Muscle of leg (tissue), 11 donors: ENCODE results near the gene TP53TG5. TPM values are rescaled to one million over a fixed set of nuclear protein-coding genes. Genes with fewer than 3 reads are reported as not detected.

Experiments
- DNase-seq: peaks from one replicate; pipeline ENCODE4 v3.0.0; 2013
- H3K27ac ChIP-seq: one replicate; pipeline ENCODE4 v1.5.1; 2013; ENCODE audit warnings: mild to moderate bottlenecking, low read length, control low read depth
- H3K27me3 ChIP-seq: one replicate; pipeline ENCODE4 v1.6.1; 2013; ENCODE audit warnings: low read length; ENCODE audit not compliant: control insufficient read depth, insufficient read depth
- H3K36me3 ChIP-seq: one replicate; pipeline ENCODE4 v1.6.1; 2013; ENCODE audit warnings: low read length; ENCODE audit not compliant: control insufficient read depth, insufficient read depth
- H3K4me1 ChIP-seq: one replicate; pipeline ENCODE4 v1.6.1; 2013; ENCODE audit warnings: low read length; ENCODE audit not compliant: control insufficient read depth, insufficient read depth
- H3K4me3 ChIP-seq: one replicate; pipeline ENCODE4 v1.5.1; 2013; ENCODE audit warnings: low read length, control low read depth
- H3K9me3 ChIP-seq: replicated peaks from 2 replicates; pipeline ENCODE4 v1.6.1; 2013; ENCODE audit warnings: low read depth, low read length; ENCODE audit not compliant: control insufficient read depth
- WGBS: methylation state at CpG from one replicate; pipeline ENCODE4 v1.1.5; 2013; ENCODE audit warnings: missing lambda C conversion rate; ENCODE audit not compliant: insufficient coverage; 5-methylcytosine and 5-hydroxymethylcytosine counted together
- polyA plus RNA-seq, 8 donors: library from polyadenylated mRNA; unstranded; fragments of 120-200 nt; gene quantifications; one replicate each; pipeline versions ENCODE4 v1.2.1 to v1.2.3, GENCODE V29; 2013; ENCODE audit warnings: inconsistent platforms in 1 of 8, low replicate concordance in 1 of 8; ENCODE audit not compliant: insufficient read length in 8 of 8, insufficient read depth in 1 of 8
- total RNA-seq: library from RNA; stranded (reverse); fragments of 120-200 nt; gene quantifications from one replicate; pipeline ENCODE4 v1.2.4, GENCODE V29; 2013

Gene TP53TG5
- total and polyA plus RNA-seq, 9 donors = 0.19 to 1.3 (median 0.72) TPM; not detected in 1

DNA sequence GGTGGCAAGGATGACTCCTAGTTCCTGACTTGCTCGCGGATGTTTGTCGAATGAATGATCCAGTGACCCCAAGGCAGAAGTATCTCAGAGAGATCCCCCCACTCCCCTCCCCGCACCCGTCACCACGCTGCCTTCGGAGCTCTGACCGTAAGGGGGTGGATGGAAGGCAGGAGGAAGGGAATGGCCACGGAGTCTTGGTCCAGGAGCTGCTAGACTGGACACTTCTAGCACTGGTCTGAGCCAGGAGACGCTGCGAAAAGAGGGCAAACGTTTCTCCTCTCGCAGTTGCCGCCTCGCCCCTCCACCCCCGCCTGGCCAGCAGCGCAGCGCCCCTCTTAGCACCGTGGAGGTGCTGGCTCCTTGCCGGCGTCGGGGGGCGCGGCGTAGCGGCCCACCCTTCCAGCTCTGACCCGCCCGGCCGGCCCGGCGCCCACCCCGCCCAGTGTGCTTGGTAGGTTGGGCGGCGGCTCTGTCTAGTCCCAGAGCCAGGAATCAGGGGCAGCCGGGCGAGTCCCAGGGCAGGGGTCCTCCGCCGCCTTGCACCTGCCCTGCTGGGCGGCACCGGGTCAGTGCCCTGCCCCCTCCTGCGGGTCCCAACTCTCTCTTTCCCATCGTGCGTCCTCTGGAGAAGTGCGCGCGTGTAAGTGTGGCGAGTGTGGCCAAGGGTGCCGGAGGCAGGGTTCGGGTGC, 27.6 kb upstream of the TP53TG5 start:
- Histone ChIP-seq H3K4me3 (peak overlapping the region; percentile 44), H3K4me1 (peaks cover 22% of the 10 kb centered on the region), H3K9me3 (peaks cover 4% of the 10 kb centered on the region), H3K27me3 (peaks cover 44% of the 10 kb centered on the region), H3K27ac (no peak overlapping the region), H3K36me3 (peaks cover 11% of the 10 kb centered on the region)
- DNase-seq = peak; percentile 18
- under 1% methylated on average over 37 of the region's 49 CpGs for WGBS

- Histone ChIP-seq H3K4me3 (no peak overlapping the region), H3K36me3 (peaks cover 6% of the 10 kb centered on the region), H3K9me3 (peaks cover 14% of the 10 kb centered on the region), H3K27me3 (peaks cover 44% of the 10 kb centered on the region), H3K27ac (no peak overlapping the region), H3K4me1 (peaks cover 22% of the 10 kb centered on the region)
- DNase-seq = no peak
- no CpG with 5 or more reads among the region's 1 CpG for WGBS
These were observed 26.3 kb upstream of the TP53TG5 start for GRCh38 chr20:45404438-45404837.

DNA sequence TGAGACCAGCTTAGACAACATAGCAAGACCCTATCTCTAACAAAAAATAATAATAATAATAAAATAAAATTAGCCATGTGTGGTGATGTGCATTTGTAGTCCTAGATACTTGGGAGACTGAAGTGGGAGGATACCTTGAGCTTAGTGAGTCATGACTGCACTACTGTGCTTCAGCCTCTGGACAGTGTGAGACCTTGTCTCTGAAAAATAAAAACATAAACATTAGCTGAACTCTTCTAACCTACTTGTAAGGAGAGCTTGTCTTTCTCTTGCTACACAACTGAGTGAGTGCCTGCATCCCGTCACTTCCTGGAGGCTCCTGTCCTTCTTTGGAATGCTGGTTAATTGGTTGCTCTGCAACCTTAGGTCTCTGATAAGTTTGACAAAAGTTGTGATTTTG, 24.8 kb upstream of the TP53TG5 start:
- DNase-seq = no peak
- Histone ChIP-seq H3K4me3 (no peak overlapping the region), H3K4me1 (peaks cover 21% of the 10 kb centered on the region), H3K9me3 (peaks cover 14% of the 10 kb centered on the region), H3K27me3 (peaks cover 36% of the 10 kb centered on the region), H3K36me3 (no peaks in the 10 kb centered on the region), H3K27ac (no peak overlapping the region)
- no CpG with 5 or more reads among the region's 1 CpG for WGBS

DNA sequence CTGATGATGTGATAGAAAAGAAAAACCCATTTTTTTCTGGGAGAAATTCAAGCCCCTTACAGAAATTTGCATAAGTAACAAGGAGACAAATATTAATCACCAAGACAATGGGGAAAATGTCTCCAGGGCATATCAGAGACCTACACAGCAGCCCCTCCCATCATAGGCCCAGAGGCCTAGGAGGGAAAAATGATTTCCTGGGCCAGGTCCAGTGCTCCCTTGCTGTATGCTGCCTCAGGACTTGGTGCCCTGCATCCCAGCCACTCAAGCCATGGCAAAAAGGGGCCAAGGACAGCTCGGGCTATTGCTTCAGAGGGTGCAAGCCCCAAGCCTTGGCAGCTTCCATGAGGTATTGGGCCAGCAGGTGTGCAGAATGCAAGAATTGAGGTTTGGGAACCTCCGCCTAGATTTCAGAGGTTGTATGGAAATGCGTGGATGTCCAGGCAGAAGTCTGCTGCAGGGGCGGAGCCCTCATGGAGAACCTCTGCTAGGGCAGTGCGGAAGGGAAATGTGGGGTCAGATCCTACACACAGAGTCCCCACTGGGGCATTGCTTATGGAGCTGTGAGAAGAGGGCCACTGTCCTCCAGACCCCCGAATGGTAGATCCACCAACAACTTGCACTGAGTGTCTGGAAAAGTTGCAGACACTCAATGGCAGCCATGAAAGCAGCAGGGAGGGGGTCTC, 22.4 kb upstream of the TP53TG5 start:
- Histone ChIP-seq H3K9me3 (peaks cover 14% of the 10 kb centered on the region), H3K27me3 (peaks cover 12% of the 10 kb centered on the region), H3K4me3 (no peak overlapping the region), H3K36me3 (no peaks in the 10 kb centered on the region), H3K4me1 (peaks cover 2% of the 10 kb centered on the region), H3K27ac (no peak overlapping the region)
- DNase-seq = no peak
- WGBS = 91% methylated on average over 6 of the region's 6 CpGs

DNA sequence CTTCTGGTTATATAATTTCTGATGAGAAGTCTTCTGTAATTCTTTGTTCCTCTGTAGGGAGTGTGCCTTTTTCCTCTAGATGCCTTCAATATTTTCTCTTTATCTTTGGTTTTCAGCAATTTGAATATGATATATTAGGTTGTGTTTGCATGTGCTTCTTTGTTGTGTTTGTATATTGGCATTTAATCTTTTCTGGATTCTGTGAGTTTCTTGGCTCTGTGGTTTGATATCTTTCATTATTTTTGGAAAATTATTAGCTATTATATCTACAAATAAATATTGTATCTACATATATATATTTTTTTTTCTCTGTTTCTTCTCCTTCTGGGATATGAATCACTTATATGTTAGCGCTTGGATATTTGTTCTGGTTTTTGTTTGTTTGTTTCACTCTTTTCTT, 20.9 kb upstream of the TP53TG5 start:
- Histone ChIP-seq H3K9me3 (peaks cover 14% of the 10 kb centered on the region), H3K27me3 (peaks cover 4% of the 10 kb centered on the region), H3K4me1 (no peaks in the 10 kb centered on the region), H3K27ac (no peak overlapping the region), H3K36me3 (no peaks in the 10 kb centered on the region), H3K4me3 (no peak overlapping the region)
- WGBS = no CpG with 5 or more reads among the region's 1 CpG
- DNase-seq = no peak

GRCh38 chr20:45395114-45395415, 16.9 kb upstream of the TP53TG5 start:
- 80% methylated on average over 6 of the region's 7 CpGs for WGBS
- Histone ChIP-seq H3K4me1 (no peaks in the 10 kb centered on the region), H3K4me3 (no peak overlapping the region), H3K27me3 (no peaks in the 10 kb centered on the region), H3K36me3 (no peaks in the 10 kb centered on the region), H3K9me3 (peaks cover 5% of the 10 kb centered on the region), H3K27ac (no peak overlapping the region)
- DNase-seq = no peak

GRCh38 chr20:45394221-45395113, 16.3 kb upstream of the TP53TG5 start:
- Histone ChIP-seq H3K36me3 (no peaks in the 10 kb centered on the region), H3K27me3 (no peaks in the 10 kb centered on the region), H3K4me1 (no peaks in the 10 kb centered on the region), H3K9me3 (no peaks in the 10 kb centered on the region), H3K27ac (no peak overlapping the region), H3K4me3 (no peak overlapping the region)
- whole genome bisulfite sequencing = 71% methylated on average over 14 of the region's 21 CpGs
- no peak for DNase-seq

DNA sequence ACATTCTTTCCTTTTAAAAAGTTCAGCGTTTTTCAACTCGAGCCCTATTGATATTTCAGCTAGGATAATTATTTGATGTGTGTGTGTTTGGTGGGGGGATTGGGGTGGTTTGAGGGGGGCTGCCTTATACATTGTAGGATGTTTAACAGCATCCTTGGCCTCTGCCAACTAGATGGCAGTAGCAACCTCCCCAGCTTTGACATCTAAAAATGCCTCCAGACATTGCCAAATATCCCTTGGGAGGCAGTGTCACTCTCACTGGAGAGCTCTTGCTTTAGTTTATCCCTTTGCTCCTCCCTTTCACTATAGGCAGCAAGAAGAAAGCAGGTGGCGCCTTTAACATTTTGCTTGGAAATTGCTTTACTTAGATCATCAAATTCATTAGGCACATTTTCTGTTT, 14.6 kb upstream of the TP53TG5 start:
- WGBS = 100% methylated on average over 1 of the region's 3 CpGs
- no peak for DNase-seq

GRCh38 chr20:45391559-45391958, 13.4 kb upstream of the TP53TG5 start:
- H3K9me3 ChIP-seq = no peaks in the 10 kb centered on the region
- H3K27me3 ChIP-seq = no peaks in the 10 kb centered on the region
- H3K4me3 ChIP-seq = no peak overlapping the region
- H3K36me3 ChIP-seq = no peaks in the 10 kb centered on the region
- H3K4me1 ChIP-seq = no peaks in the 10 kb centered on the region
- H3K27ac ChIP-seq = no peak overlapping the region
- WGBS = no CpG with 5 or more reads among the region's 2 CpGs
- no peak for DNase-seq

More for the DNA sequence above, 14.6 kb upstream of the TP53TG5 start:
- Histone ChIP-seq H3K27me3 (no peaks in the 10 kb centered on the region), H3K36me3 (no peaks in the 10 kb centered on the region), H3K9me3 (no peaks in the 10 kb centered on the region), H3K4me1 (no peaks in the 10 kb centered on the region), H3K4me3 (no peak overlapping the region), H3K27ac (no peak overlapping the region)

DNA sequence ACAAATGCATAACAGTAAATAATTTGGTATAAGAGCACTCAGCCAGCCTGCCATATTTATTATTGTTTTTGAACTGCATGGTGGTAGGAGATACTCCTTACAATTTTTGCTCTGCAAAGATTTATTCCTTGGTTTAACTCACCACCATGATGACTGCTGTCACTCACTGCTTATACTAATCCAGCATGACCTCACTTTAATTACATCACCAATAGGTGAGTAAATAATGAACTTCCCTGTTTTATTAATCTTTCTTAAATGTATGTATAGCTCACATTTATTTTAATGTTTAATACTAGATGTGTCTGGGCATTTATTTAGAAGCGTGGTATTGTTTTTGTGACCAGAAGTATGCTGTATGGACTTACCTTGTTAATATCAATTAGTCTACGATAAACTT, 12.8 kb upstream of the TP53TG5 start:
- no CpG with 5 or more reads among the region's 2 CpGs for WGBS
- DNase-seq = no peak
- Histone ChIP-seq H3K27me3 (no peaks in the 10 kb centered on the region), H3K4me3 (no peak overlapping the region), H3K9me3 (no peaks in the 10 kb centered on the region), H3K4me1 (no peaks in the 10 kb centered on the region), H3K27ac (no peak overlapping the region), H3K36me3 (no peaks in the 10 kb centered on the region)
